Activated T-cell treated with anti-CD3 and anti-CD28 coated beads, Interleukin-2, amount 50 U/mL, for 24 hours (primary cell): Measurements from ENCODE around the gene KIFBP.

ENCODE experiments used
- DNase-seq: peaks from one replicate; pipeline ENCODE4 v3.0.0-alpha.2; 2020
- H3K27ac Mint-ChIP-seq: 2 replicates; pipeline ENCODE4 v1.8.0; 2020; ENCODE audit warnings: mild to moderate bottlenecking, mixed read lengths
- H3K27me3 Mint-ChIP-seq: 2 replicates; pipeline ENCODE4 v1.8.0; 2020; ENCODE audit warnings: mixed read lengths
- H3K36me3 Mint-ChIP-seq: 2 replicates; pipeline ENCODE4 v1.8.0; 2020; ENCODE audit warnings: low read depth, mixed read lengths
- H3K4me1 Mint-ChIP-seq: 2 replicates; pipeline ENCODE4 v1.8.0; 2020; ENCODE audit warnings: low read depth, mixed read lengths
- H3K4me3 Mint-ChIP-seq: 2 replicates; pipeline ENCODE4 v1.8.0; 2020; ENCODE audit warnings: mild to moderate bottlenecking, moderate library complexity, mixed read lengths
- H3K9me3 Mint-ChIP-seq: 2 replicates; pipeline ENCODE4 v1.8.0; 2020; ENCODE audit warnings: mixed read lengths

The KIFBP gene

GRCh38 chr10:69051710-69052487 is 63.3 kb downstream of the KIFBP start:
- Mint-ChIP-seq H3K9me3 (no peaks in the 10 kb centered on the region), H3K4me1 (peaks cover 65% of the 10 kb centered on the region), H3K27me3 (no peaks in the 10 kb centered on the region), H3K4me3 (no peak overlapping the region), H3K36me3 (no peaks in the 10 kb centered on the region), H3K27ac (no peak overlapping the region)
- no peak for DNase-seq

DNA sequence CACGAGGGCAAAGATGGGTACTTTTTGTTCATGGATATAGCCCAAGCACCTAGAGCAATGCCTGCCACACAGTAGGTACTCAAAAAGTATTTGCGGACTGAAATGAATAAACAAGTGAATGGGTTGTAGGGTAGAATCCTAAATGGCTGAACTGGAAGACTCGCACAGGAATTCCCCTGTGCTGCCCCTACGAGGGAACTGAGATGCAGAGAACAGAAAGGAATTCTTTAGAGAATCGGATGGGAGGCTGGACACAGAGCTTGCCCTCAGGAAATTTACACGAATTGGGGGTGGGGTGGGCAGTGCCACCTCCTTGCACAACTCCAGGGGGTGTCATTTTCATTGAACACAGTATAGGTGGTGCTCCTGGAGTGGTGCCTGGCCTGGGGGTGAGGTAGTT is 64.1 kb downstream of the KIFBP start:
- Mint-ChIP-seq H3K27me3 (no peaks in the 10 kb centered on the region), H3K36me3 (no peaks in the 10 kb centered on the region), H3K9me3 (no peaks in the 10 kb centered on the region), H3K4me1 (peaks cover 65% of the 10 kb centered on the region), H3K27ac (no peak overlapping the region), H3K4me3 (no peak overlapping the region)
- no peak for DNase-seq

- H3K27ac Mint-ChIP-seq = peak overlapping the region; percentile 63
Measured at GRCh38 chr10:69055241-69055640, 66.6 kb downstream of the KIFBP start.

GRCh38 chr10:69056129-69056528 is 67.5 kb downstream of the KIFBP start:
- H3K27me3 Mint-ChIP-seq = no peaks in the 10 kb centered on the region
- no peak for DNase-seq
- H3K4me3 Mint-ChIP-seq = peak overlapping the region; percentile 12
- H3K4me1 Mint-ChIP-seq = peaks cover 59% of the 10 kb centered on the region
- H3K9me3 Mint-ChIP-seq = no peaks in the 10 kb centered on the region
- no peaks in the 10 kb centered on the region for H3K36me3 Mint-ChIP-seq
- peak overlapping the region; percentile 63 for H3K27ac Mint-ChIP-seq

More at GRCh38 chr10:69055241-69055640, 66.6 kb downstream of the KIFBP start:
- peak overlapping the region; percentile 47 for H3K4me3 Mint-ChIP-seq
- peaks cover 57% of the 10 kb centered on the region for H3K4me1 Mint-ChIP-seq
- H3K36me3 Mint-ChIP-seq = no peaks in the 10 kb centered on the region
- no peak for DNase-seq
- no peaks in the 10 kb centered on the region for H3K27me3 Mint-ChIP-seq
- H3K9me3 Mint-ChIP-seq = no peaks in the 10 kb centered on the region

DNA sequence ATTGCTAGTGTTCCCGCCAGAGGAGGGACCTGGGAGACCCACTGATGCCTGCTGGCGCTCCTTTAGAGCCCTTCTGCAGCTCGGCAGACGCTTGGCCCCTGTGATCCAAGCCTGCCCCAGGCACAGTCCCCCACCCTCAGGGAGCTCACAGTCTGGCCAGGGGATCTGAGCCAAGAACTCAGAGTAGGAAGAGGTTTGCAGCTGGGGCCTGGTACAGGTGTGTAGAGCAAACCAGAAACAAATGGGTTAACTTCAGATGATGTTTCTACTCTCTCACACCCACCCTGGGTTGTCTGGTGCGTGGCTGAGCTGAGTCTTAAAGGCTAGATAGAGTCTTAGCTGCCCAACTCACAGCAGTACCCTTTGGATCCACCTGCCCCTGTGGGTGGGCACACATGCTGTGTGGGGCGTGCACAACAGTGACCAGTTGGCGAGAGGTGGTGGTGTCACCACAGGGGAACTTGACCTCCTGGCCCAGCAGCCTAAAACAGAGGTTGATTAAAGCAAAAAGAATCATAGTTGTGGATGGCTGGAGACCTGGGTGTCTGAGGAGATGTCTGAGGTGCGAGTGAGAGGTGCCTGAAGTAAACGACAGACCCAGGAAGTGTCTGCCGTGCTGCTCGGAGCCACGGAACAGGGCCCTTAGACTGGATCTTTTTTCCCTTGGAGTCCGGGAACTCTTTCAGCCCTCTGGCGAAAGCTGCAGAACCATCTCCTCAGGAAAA is 68.1 kb downstream of the KIFBP start:
- Mint-ChIP-seq H3K27ac (peak overlapping the region; percentile 63), H3K9me3 (no peaks in the 10 kb centered on the region), H3K27me3 (no peaks in the 10 kb centered on the region), H3K4me3 (peak overlapping the region; percentile 22), H3K4me1 (peaks cover 59% of the 10 kb centered on the region), H3K36me3 (no peaks in the 10 kb centered on the region)
- DNase-seq = no peak

- no peaks in the 10 kb centered on the region for H3K36me3 Mint-ChIP-seq
- H3K9me3 Mint-ChIP-seq = no peaks in the 10 kb centered on the region
- peak; percentile 51 for DNase-seq
- H3K4me1 Mint-ChIP-seq = peaks cover 62% of the 10 kb centered on the region
- peak overlapping the region; percentile 63 for H3K27ac Mint-ChIP-seq
- H3K4me3 Mint-ChIP-seq = peak overlapping the region; percentile 22
- H3K27me3 Mint-ChIP-seq = no peaks in the 10 kb centered on the region
Measured at GRCh38 chr10:69057261-69057950, 68.8 kb downstream of the KIFBP start.

DNA sequence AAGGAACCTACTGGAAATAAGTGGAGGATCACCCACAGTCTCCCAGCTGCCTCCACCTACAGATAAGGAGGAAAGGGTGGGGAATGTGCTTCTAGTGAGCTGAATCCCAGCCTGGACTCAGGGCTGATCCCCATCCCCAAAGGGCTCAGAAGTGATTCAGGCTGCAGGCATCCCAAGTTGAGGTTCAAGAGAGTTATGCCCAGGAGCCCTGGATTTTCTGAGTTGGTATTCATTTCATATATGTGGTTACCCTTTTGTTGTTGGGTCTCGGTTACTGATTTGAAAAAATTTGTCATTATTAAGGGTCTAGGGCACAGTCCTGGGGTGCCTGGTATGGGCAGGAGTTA is 69.3 kb downstream of the KIFBP start:
- Mint-ChIP-seq H3K27me3 (no peaks in the 10 kb centered on the region), H3K4me1 (peaks cover 63% of the 10 kb centered on the region), H3K9me3 (no peaks in the 10 kb centered on the region), H3K4me3 (no peak overlapping the region), H3K36me3 (no peaks in the 10 kb centered on the region), H3K27ac (peak overlapping the region; percentile 63)
- DNase-seq = no peak

GRCh38 chr10:69060127-69060798 is 71.7 kb downstream of the KIFBP start:
- DNase-seq = no peak
- Mint-ChIP-seq H3K27me3 (no peaks in the 10 kb centered on the region), H3K27ac (no peak overlapping the region), H3K9me3 (no peaks in the 10 kb centered on the region), H3K4me3 (no peak overlapping the region), H3K4me1 (peaks cover 70% of the 10 kb centered on the region), H3K36me3 (no peaks in the 10 kb centered on the region)

DNA sequence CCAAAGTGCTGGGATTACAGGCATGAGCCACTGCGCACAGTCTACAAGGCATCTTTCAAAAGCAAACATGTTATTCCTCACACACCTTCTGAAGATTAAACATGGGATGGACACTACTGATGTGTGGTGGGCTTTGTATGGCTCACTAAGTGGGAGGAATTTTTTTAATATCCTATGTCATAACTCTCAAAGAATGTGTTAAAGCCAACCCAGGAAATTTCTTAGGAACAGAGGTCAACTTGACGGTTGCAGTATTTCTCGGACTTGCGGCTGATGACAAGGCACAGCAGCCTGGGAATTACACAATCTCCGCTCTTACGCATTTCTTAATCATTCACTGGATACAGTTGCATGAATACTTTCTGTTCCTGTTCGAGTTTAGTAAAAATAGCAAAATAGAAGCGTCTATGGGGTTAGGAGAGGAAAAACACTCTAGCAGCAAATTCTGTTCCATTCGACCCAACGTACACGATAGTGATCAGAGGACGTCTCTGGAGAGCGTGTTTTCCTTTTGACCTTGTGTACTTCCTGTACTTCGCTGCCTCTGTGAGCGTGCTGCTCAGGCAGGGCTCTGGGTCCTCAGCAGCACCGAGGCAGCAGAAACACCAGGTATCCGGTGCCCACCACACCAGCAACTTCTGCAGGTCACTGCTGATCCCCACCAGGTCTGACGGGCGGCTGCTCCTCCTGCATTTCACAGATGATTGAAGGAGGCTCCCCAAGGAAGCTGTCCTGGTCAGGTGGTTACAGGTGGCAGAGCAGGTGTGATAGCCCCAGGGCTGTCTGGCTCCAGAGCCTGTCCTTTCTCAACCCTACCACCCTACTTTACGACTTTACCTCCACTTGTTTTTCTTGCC is 72.9 kb downstream of the KIFBP start:
- peaks cover 70% of the 10 kb centered on the region for H3K4me1 Mint-ChIP-seq

GRCh38 chr10:69062901-69063300 is 74.3 kb downstream of the KIFBP start:
- H3K4me1 Mint-ChIP-seq = peaks cover 65% of the 10 kb centered on the region
- no peaks in the 10 kb centered on the region for H3K36me3 Mint-ChIP-seq
- H3K27ac Mint-ChIP-seq = no peak overlapping the region
- H3K4me3 Mint-ChIP-seq = no peak overlapping the region
- H3K27me3 Mint-ChIP-seq = no peaks in the 10 kb centered on the region
- no peaks in the 10 kb centered on the region for H3K9me3 Mint-ChIP-seq
- no peak for DNase-seq

More for the DNA sequence above, 72.9 kb downstream of the KIFBP start:
- H3K36me3 Mint-ChIP-seq = no peaks in the 10 kb centered on the region
- H3K27me3 Mint-ChIP-seq = no peaks in the 10 kb centered on the region
- peak overlapping the region; percentile 78 for H3K27ac Mint-ChIP-seq
- no peaks in the 10 kb centered on the region for H3K9me3 Mint-ChIP-seq
- peak; percentile 56 for DNase-seq
- H3K4me3 Mint-ChIP-seq = peak overlapping the region; percentile 57

DNA sequence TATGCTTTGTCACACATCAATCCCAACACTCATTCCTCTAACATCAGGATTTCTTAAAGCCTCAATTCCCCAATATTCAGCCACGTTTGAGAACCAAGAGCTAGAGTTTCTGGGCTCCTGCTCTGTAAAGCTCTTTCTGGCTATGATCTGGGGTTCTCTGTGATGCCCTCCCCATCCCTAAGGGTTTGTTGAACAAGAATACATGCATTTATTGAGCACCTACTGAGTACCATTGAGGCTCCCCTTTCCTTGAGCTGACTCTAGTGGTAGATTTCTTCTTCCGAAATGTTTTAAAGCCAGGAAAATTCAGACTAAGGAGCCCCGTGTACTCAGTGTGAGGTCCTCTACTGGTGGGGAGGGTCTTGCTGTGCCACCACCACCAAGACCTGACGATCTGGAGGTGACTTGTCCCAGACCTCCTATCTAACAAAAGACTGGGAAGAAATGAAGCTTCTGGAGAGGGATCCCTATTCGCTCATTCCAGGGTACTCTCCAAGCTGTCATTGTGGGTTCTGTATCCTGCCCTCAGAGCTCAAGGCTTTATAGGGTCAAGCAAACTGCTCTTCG is 76.2 kb downstream of the KIFBP start:
- DNase-seq = no peak
- Mint-ChIP-seq H3K36me3 (no peaks in the 10 kb centered on the region), H3K27ac (peak overlapping the region; percentile 95)

DNA sequence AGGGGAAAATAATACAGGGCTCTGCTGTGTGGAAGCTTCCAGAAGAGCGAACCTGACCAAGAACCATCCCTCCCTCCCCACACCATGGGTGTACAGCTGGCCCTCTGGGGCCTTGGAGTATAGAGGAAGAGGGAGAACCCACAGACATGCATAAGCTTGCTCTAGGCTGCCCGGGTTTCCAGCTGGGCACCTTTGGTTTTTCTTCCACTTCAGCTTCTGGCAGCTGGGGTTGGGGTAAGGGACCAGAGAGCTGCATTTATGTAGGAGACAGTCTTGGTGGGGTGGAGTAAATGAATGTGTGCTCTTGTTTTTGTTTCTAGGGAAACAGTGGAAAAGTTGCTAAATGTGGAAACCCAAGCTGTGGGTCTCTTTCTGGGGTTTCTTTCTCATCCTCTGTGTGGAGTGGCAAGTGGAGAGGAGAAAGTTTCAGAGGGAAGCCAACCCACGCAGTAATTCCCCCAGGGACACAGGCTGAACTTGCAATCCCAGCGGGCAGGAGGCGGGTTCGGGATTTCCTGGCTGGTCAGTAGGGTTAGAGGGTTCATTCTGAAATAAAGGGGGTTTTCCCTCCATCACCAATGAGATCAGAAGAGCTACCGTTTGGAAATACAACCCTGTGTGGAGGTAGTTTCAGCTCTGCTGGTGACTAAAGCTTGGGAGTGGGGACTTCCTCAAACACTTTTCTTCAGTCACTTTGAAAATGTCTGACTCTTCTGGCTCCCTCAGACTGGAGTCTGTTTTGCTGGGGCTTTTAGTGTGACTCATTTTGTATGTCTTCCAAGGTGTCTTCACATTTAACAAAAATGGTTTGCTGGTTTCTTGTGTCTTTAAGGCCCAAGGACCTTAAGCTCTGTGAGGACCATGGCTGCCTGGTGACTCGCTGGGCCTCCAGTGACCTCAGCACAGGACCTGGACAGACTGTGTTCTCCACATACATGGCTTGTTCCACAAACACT is 77.1 kb downstream of the KIFBP start:
- DNase-seq = peak; percentile 73
- H3K27me3 Mint-ChIP-seq = no peaks in the 10 kb centered on the region
- H3K36me3 Mint-ChIP-seq = no peaks in the 10 kb centered on the region
- H3K9me3 Mint-ChIP-seq = no peaks in the 10 kb centered on the region
- H3K27ac Mint-ChIP-seq = peak overlapping the region; percentile 95
- H3K4me1 Mint-ChIP-seq = peaks cover 60% of the 10 kb centered on the region
- H3K4me3 Mint-ChIP-seq = peak overlapping the region; percentile 15

More for the DNA sequence above, 76.2 kb downstream of the KIFBP start:
- Mint-ChIP-seq H3K27me3 (no peaks in the 10 kb centered on the region), H3K9me3 (no peaks in the 10 kb centered on the region), H3K4me3 (no peak overlapping the region), H3K4me1 (peaks cover 60% of the 10 kb centered on the region)
